ENCODE measurements around the gene PCCA.

PCCA gene

GRCh38 chr13:100442095-100442832 lies 353.4 kb downstream of the PCCA start:
- no peak for DNase-seq (ENCODE audit: insufficient read length)
- FAIRE-seq = no peak
- TF ChIP-seq TAF1 (IDR thresholded peaks at IDR 0.05; ENCODE audit: borderline replicate concordance, low read depth, low read length) (no peak), POLR2AphosphoS5 (IDR thresholded peaks at IDR 0.05; ENCODE audit: low read depth, low read length) (no peak), POLR2A (IDR thresholded peaks at IDR 0.05; ENCODE audit: low read depth, low read length) (no peak)

- no peak for DNase-seq (ENCODE audit: insufficient read length)
- FAIRE-seq = no peak
Measured at GRCh38 chr13:100443278-100443997, 354.5 kb downstream of the PCCA start.

GRCh38 chr13:100443998-100444328 lies 355.1 kb downstream of the PCCA start:
- FAIRE-seq (no peak), DNase-seq (ENCODE audit: insufficient read length) (no peak)
- TF ChIP-seq POLR2A (IDR thresholded peaks at IDR 0.05; ENCODE audit: low read depth, low read length) = no peak
- no peak for TF ChIP-seq POLR2AphosphoS5 (IDR thresholded peaks at IDR 0.05; ENCODE audit: low read depth, low read length)
- no peak for TF ChIP-seq TAF1 (IDR thresholded peaks at IDR 0.05; ENCODE audit: borderline replicate concordance, low read depth, low read length)

More at GRCh38 chr13:100443278-100443997, 354.5 kb downstream of the PCCA start:
- no peak for TF ChIP-seq TAF1 (IDR thresholded peaks at IDR 0.05; ENCODE audit: borderline replicate concordance, low read depth, low read length)
- TF ChIP-seq POLR2AphosphoS5 (IDR thresholded peaks at IDR 0.05; ENCODE audit: low read depth, low read length) = no peak

GRCh38 chr13:100447831-100448230 lies 358.9 kb downstream of the PCCA start:
- FAIRE-seq = no peak
- DNase-seq (ENCODE audit: insufficient read length) = no peak
- TF ChIP-seq POLR2AphosphoS5 (IDR thresholded peaks at IDR 0.05; ENCODE audit: low read depth, low read length) (no peak), TAF1 (IDR thresholded peaks at IDR 0.05; ENCODE audit: borderline replicate concordance, low read depth, low read length) (no peak), POLR2A (IDR thresholded peaks at IDR 0.05; ENCODE audit: low read depth, low read length) (no peak)

GRCh38 chr13:100451923-100452322 lies 363.0 kb downstream of the PCCA start:
- DNase-seq (ENCODE audit: insufficient read length) (no peak), FAIRE-seq (no peak)
- TF ChIP-seq POLR2AphosphoS5 (IDR thresholded peaks at IDR 0.05; ENCODE audit: low read depth, low read length) (no peak), TAF1 (IDR thresholded peaks at IDR 0.05; ENCODE audit: borderline replicate concordance, low read depth, low read length) (no peak), POLR2A (IDR thresholded peaks at IDR 0.05; ENCODE audit: low read depth, low read length) (no peak)

GRCh38 chr13:100454876-100455275 lies 366.0 kb downstream of the PCCA start:
- DNase-seq (ENCODE audit: insufficient read length) (no peak), FAIRE-seq (no peak)
- TF ChIP-seq TAF1 (IDR thresholded peaks at IDR 0.05; ENCODE audit: borderline replicate concordance, low read depth, low read length) (no peak), POLR2AphosphoS5 (IDR thresholded peaks at IDR 0.05; ENCODE audit: low read depth, low read length) (no peak), POLR2A (IDR thresholded peaks at IDR 0.05; ENCODE audit: low read depth, low read length) (no peak)

- FAIRE-seq = no peak
- TF ChIP-seq POLR2AphosphoS5 (IDR thresholded peaks at IDR 0.05; ENCODE audit: low read depth, low read length) (no peak), POLR2A (IDR thresholded peaks at IDR 0.05; ENCODE audit: low read depth, low read length) (no peak), TAF1 (IDR thresholded peaks at IDR 0.05; ENCODE audit: borderline replicate concordance, low read depth, low read length) (no peak)
- no peak for DNase-seq (ENCODE audit: insufficient read length)
Measured at GRCh38 chr13:100458673-100459072, 369.8 kb downstream of the PCCA start.

GRCh38 chr13:100459747-100460146 lies 370.9 kb downstream of the PCCA start:
- TF ChIP-seq TAF1 (IDR thresholded peaks at IDR 0.05; ENCODE audit: borderline replicate concordance, low read depth, low read length) (no peak), POLR2AphosphoS5 (IDR thresholded peaks at IDR 0.05; ENCODE audit: low read depth, low read length) (no peak)
- no peak for FAIRE-seq
- DNase-seq (ENCODE audit: insufficient read length) = no peak

GRCh38 chr13:100460266-100460665 lies 371.4 kb downstream of the PCCA start:
- TF ChIP-seq POLR2A (IDR thresholded peaks at IDR 0.05; ENCODE audit: low read depth, low read length) (no peak), POLR2AphosphoS5 (IDR thresholded peaks at IDR 0.05; ENCODE audit: low read depth, low read length) (no peak), TAF1 (IDR thresholded peaks at IDR 0.05; ENCODE audit: borderline replicate concordance, low read depth, low read length) (no peak)
- no peak for DNase-seq (ENCODE audit: insufficient read length)
- FAIRE-seq = no peak

- DNase-seq (ENCODE audit: insufficient read length) (no peak), FAIRE-seq (no peak)
- no peak for TF ChIP-seq POLR2A (IDR thresholded peaks at IDR 0.05; ENCODE audit: low read depth, low read length)
- TF ChIP-seq POLR2AphosphoS5 (IDR thresholded peaks at IDR 0.05; ENCODE audit: low read depth, low read length) = no peak
- TF ChIP-seq TAF1 (IDR thresholded peaks at IDR 0.05; ENCODE audit: borderline replicate concordance, low read depth, low read length) = no peak
Measured at GRCh38 chr13:100460791-100461190, 371.9 kb downstream of the PCCA start.

GRCh38 chr13:100461309-100462030 lies 372.6 kb downstream of the PCCA start:
- TF ChIP-seq POLR2AphosphoS5 (IDR thresholded peaks at IDR 0.05; ENCODE audit: low read depth, low read length) = no peak
- FAIRE-seq (no peak), DNase-seq (ENCODE audit: insufficient read length) (no peak)

GRCh38 chr13:100464006-100464405 lies 375.1 kb downstream of the PCCA start:
- FAIRE-seq = no peak
- no peak for DNase-seq (ENCODE audit: insufficient read length)
- TF ChIP-seq POLR2AphosphoS5 (IDR thresholded peaks at IDR 0.05; ENCODE audit: low read depth, low read length) = no peak
- TF ChIP-seq POLR2A (IDR thresholded peaks at IDR 0.05; ENCODE audit: low read depth, low read length) = no peak
- no peak for TF ChIP-seq TAF1 (IDR thresholded peaks at IDR 0.05; ENCODE audit: borderline replicate concordance, low read depth, low read length)

Data from GM12892 (cell line).